ENCODE results near the gene ULK3. TPM values are rescaled to one million over a fixed set of nuclear protein-coding genes. Genes with fewer than 3 reads are reported as not detected.
A peak's percentile ranks its signal among the peaks of the same experiment; 100 is the strongest.

ULK3 gene
- total RNA-seq, 1 experiment from 2014 or later: 19.5 TPM

DNA sequence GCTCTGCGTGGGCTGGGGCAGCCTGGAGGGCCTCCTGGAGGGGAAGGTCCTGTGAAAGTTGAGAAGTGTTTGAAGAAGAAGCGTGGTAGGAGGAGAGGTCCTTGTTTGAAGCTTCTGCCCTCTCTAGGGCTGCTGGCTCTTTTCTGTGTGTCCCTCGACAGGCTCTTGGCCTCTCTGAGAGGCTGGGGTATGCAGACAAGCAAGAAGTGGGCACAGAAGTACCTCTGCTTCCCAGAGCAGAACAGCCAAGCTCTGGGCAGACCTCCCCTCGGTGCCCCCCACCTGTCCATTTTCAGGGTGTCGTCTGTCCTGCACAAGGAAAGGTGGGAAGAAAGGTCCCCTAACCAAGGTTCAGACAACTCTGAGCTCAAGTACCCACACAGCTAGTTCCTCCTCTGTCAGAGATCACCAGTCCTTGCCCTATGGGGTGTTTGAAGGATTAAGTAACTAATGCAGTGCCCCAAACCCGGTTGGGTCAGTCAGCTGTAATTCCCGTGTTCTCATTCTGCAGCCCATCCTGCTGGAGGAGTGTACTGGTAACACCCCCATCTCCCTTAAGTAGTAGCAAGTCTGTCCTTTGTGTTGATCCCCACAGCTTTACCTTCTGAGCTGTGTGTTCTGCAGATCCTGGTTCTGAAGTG, 54.8 kb downstream of the ULK3 start:
- Histone ChIP-seq H3K27me3 (no peaks in the 10 kb centered on the region), H3K9me3 (no peaks in the 10 kb centered on the region), H3K4me3 (no peak overlapping the region), H3K36me3 (peaks cover 67% of the 10 kb centered on the region)
- DNase-seq: no peak

DNA sequence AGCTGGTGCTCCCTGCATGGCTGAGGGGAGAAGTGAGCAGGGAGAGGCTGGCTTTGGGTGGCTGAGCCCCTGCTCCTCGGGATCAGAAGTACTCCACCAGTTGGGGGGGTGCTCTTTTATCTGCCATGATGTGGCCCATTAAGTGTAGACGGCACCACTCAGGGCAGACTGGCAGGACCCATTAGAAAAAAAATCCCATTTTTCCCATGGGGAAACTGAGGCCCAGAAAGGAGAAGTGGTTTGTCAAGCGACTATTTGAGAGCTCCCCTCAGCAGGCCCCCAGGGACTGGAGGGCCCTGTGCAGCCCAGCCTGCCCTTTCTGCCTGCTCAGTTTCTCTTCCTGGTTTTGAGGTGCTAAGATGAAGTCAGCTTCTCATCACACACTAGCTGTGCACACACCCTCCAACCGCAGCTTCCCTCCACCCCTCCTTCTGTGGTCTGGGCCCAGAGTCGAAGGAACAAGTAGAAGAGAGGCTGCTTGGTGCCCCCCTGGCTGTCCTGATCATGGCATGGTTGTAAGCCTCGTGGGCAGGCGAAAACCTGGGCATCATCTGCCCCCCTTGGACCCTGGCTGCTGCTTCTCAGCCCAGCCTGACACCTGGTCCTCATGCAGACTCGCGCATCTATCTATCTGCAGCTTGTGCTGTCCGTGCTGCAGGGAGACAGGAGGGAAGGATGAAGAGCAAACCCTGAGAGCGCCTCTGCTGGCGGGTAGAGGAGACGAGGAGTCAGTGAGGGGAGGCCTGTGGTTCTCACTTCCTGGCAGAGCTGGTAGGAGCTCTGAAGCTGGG, 55.5 kb downstream of the ULK3 start:
- Histone ChIP-seq H3K9me3 (no peaks in the 10 kb centered on the region), H3K27me3 (no peaks in the 10 kb centered on the region), H3K36me3 (peaks cover 66% of the 10 kb centered on the region), H3K4me3 (no peak overlapping the region)
- DNase-seq: peak; percentile 69

DNA sequence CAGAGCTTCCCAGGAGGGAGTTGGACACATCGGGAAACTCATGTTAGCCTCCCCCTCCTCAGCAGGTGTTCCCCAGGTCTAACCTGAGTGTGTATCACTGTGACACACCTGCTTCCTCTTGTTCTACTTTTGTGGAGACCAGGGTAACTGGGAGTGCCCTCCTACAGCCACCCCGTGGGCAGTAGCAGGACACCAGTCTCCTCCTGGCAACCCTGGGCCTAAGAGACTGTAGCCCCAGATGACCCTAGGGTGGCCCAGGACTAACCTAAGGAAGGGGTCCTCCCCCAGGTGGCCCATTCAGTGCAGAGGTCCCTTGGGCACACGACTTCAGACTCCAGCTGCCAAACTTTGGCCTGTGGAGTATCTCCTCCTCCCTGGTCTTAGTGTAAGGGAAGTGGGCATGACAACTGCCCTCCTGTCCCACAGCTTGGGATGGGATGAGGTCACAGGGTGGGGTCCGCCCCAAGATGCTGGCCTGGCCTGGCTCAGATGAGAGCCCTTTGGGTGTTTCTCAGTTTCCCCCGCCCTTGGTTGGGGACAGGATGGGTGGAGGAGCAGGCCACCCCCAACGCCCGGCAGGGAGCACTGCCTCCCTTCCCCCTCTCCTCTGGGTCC, 56.3 kb downstream of the ULK3 start:
- DNase-seq: no peak
- Histone ChIP-seq H3K9me3 (no peaks in the 10 kb centered on the region), H3K36me3 (peaks cover 62% of the 10 kb centered on the region), H3K4me3 (no peak overlapping the region), H3K27me3 (no peaks in the 10 kb centered on the region)

Other genes starting within 250 kb of the ULK3 start
- gene CLK3, start 227.3 kb downstream of the ULK3 start, total RNA-seq (2014; rRNA removed; shearing (Covaris generic); ENCODE audit: low replicate concordance): 17.5 and 18.8 TPM in 2 replicates
- gene EDC3, start 147.1 kb downstream of the ULK3 start, total RNA-seq (2014; rRNA removed; shearing (Covaris generic); ENCODE audit: low replicate concordance): 18.2 and 22.1 TPM in 2 replicates
- 11.6 and 15.7 TPM in 2 replicates for gene CYP1A1, start 117.6 kb downstream of the ULK3 start, total RNA-seq (2014; rRNA removed; shearing (Covaris generic); ENCODE audit: low replicate concordance)
- gene CYP1A2, start 94.3 kb downstream of the ULK3 start, total RNA-seq (2014; rRNA removed; shearing (Covaris generic); ENCODE audit: low replicate concordance): 0.23 TPM in 1 of 2 replicates, not detected in the other
- gene CSK, start 61.1 kb downstream of the ULK3 start, total RNA-seq (2014; rRNA removed; shearing (Covaris generic); ENCODE audit: low replicate concordance): 42.0 and 57.2 TPM in 2 replicates
- gene LMAN1L, start 30.3 kb downstream of the ULK3 start, total RNA-seq (2014; rRNA removed; shearing (Covaris generic); ENCODE audit: low replicate concordance): not detected in 2 replicates
- not detected in 2 replicates for gene CPLX3, start 16.5 kb downstream of the ULK3 start, total RNA-seq (2014; rRNA removed; shearing (Covaris generic); ENCODE audit: low replicate concordance)
- 10.7 and 21.6 TPM in 2 replicates for gene SCAMP2, start 30.2 kb upstream of the ULK3 start, total RNA-seq (2014; rRNA removed; shearing (Covaris generic); ENCODE audit: low replicate concordance)
- 32.8 and 42.5 TPM in 2 replicates for gene MPI, start 46.9 kb upstream of the ULK3 start, total RNA-seq (2014; rRNA removed; shearing (Covaris generic); ENCODE audit: low replicate concordance)
- 22.6 and 65.2 TPM in 2 replicates for gene FAM219B, start 63.7 kb upstream of the ULK3 start, total RNA-seq (2014; rRNA removed; shearing (Covaris generic); ENCODE audit: low replicate concordance)
- gene COX5A, start 94.9 kb upstream of the ULK3 start, total RNA-seq (2014; rRNA removed; shearing (Covaris generic); ENCODE audit: low replicate concordance): 343 and 426 TPM in 2 replicates
- gene RPP25, start 113.6 kb upstream of the ULK3 start, total RNA-seq (2014; rRNA removed; shearing (Covaris generic); ENCODE audit: low replicate concordance): 9.7 and 19.0 TPM in 2 replicates
- 0.20 and 3.4 TPM in 2 replicates for gene SCAMP5, start 152.4 kb upstream of the ULK3 start, total RNA-seq (2014; rRNA removed; shearing (Covaris generic); ENCODE audit: low replicate concordance)
- 10.8 and 31.9 TPM in 2 replicates for gene PPCDC, start 180.4 kb upstream of the ULK3 start, total RNA-seq (2014; rRNA removed; shearing (Covaris generic); ENCODE audit: low replicate concordance)

All from MG63 (cell line).